ENCODE data around the gene STX17.

Gene STX17

DNA sequence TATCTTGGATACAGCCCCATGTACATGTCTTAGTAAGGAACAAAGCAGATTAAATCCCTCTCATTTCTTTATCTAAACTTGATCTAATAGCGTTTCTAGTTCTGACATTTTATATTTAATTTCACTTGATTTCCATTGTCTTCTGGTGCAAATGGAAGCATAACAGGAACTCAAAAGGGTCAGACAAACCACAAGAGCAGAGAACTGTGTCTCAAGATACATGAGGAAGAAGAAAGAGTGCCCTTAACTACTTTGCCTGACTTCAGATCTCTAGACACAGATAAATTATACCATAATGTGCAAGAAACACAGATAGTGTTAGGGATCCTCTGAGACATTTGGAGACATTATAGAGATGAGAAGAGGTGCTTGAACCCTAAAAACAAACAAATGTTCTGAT lies 20.7 kb upstream of the STX17 start:
- no peaks in the 10 kb centered on the region for H3K36me3 ChIP-seq (ENCODE audit: insufficient read depth)
- H4K20me1 ChIP-seq (ENCODE audit: insufficient read depth) = no peaks in the 10 kb centered on the region
- H3K4me2 ChIP-seq = no peak overlapping the region
- H3K79me2 ChIP-seq (ENCODE audit: insufficient read depth, low read depth) = no peaks in the 10 kb centered on the region
- no peak overlapping the region for H3K27ac ChIP-seq
- no peak overlapping the region for H3K9ac ChIP-seq
- H3K4me3 ChIP-seq (IDR thresholded peaks at IDR 0.05; ENCODE audit: insufficient read depth, low read depth, low read length) = no peak overlapping the region
- H2AFZ ChIP-seq (ENCODE audit: low read depth) = no peak overlapping the region
- TF ChIP-seq, protein P1, sequence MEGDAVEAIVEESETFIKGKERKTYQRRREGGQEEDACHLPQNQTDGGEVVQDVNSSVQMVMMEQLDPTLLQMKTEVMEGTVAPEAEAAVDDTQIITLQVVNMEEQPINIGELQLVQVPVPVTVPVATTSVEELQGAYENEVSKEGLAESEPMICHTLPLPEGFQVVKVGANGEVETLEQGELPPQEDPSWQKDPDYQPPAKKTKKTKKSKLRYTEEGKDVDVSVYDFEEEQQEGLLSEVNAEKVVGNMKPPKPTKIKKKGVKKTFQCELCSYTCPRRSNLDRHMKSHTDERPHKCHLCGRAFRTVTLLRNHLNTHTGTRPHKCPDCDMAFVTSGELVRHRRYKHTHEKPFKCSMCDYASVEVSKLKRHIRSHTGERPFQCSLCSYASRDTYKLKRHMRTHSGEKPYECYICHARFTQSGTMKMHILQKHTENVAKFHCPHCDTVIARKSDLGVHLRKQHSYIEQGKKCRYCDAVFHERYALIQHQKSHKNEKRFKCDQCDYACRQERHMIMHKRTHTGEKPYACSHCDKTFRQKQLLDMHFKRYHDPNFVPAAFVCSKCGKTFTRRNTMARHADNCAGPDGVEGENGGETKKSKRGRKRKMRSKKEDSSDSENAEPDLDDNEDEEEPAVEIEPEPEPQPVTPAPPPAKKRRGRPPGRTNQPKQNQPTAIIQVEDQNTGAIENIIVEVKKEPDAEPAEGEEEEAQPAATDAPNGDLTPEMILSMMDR (conservative IDR thresholded peaks at IDR 0.05; ENCODE audit: low read depth, low read length) = no peak
- H3K4me1 ChIP-seq (ENCODE audit: low read depth, poor library complexity, severe bottlenecking) = peaks cover 4% of the 10 kb centered on the region
- H3K27me3 ChIP-seq (ENCODE audit: insufficient read depth, low read depth) = no peaks in the 10 kb centered on the region

DNA sequence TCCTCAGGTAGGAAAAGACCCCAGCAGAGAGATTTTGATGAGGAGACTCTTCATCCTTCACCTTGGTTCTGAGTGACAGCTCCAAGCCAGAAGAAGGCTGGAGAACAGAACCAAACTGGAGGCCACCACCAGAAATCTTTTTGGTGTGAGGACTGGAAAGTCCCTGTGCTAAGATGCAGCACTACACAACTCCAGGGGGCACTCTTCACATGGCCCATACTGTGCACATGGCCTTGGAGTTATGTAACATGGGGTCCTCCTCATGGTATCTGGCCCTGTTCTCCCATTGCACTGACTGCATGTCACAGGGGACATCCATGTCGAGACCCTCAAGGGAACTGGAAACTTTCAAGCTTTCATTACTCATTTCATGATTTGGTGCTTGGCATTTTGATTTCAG lies 17.3 kb upstream of the STX17 start:
- Histone ChIP-seq H3K4me1 (ENCODE audit: low read depth, poor library complexity, severe bottlenecking) (peaks cover 4% of the 10 kb centered on the region), H3K79me2 (ENCODE audit: insufficient read depth, low read depth) (no peaks in the 10 kb centered on the region), H3K4me3 (IDR thresholded peaks at IDR 0.05; ENCODE audit: insufficient read depth, low read depth, low read length) (no peak overlapping the region), H4K20me1 (ENCODE audit: insufficient read depth) (no peaks in the 10 kb centered on the region), H3K9ac (no peak overlapping the region), H3K4me2 (no peak overlapping the region), H3K36me3 (ENCODE audit: insufficient read depth) (no peaks in the 10 kb centered on the region), H3K27me3 (ENCODE audit: insufficient read depth, low read depth) (no peaks in the 10 kb centered on the region), H2AFZ (ENCODE audit: low read depth) (no peak overlapping the region), H3K27ac (no peak overlapping the region)
- TF ChIP-seq, protein P1 (conservative IDR thresholded peaks at IDR 0.05; ENCODE audit: low read depth, low read length) = no peak; the same call in 1 of the 2 replicates

DNA sequence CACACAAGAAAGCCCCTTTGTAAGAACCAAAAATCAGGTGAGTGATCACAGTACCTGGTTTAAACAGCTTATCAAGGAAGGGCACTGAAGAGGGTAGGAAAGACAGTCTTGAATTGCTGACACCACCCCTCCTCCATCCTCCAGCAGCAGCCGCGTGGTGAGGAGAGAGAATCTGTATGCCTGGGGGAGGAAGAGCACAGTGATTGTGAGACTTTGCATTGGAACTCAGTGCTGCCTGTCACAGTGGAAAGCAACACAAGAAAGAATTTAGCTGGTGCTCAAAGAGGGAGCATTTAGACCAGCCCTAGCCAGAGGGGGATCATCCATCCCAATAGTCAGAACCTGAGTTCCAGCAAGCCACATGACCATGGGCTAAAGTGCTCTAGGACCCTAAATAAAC lies 11.6 kb upstream of the STX17 start:
- Histone ChIP-seq H3K27me3 (ENCODE audit: insufficient read depth, low read depth) (no peaks in the 10 kb centered on the region), H3K4me3 (IDR thresholded peaks at IDR 0.05; ENCODE audit: insufficient read depth, low read depth, low read length) (no peak overlapping the region), H3K4me2 (no peak overlapping the region), H3K27ac (no peak overlapping the region), H4K20me1 (ENCODE audit: insufficient read depth) (no peaks in the 10 kb centered on the region), H3K79me2 (ENCODE audit: insufficient read depth, low read depth) (no peaks in the 10 kb centered on the region), H3K9ac (no peak overlapping the region), H3K36me3 (ENCODE audit: insufficient read depth) (no peaks in the 10 kb centered on the region), H2AFZ (ENCODE audit: low read depth) (no peak overlapping the region), H3K4me1 (ENCODE audit: low read depth, poor library complexity, severe bottlenecking) (no peaks in the 10 kb centered on the region)
- TF ChIP-seq, protein P1 (conservative IDR thresholded peaks at IDR 0.05; ENCODE audit: low read depth, low read length) = no peak

DNA sequence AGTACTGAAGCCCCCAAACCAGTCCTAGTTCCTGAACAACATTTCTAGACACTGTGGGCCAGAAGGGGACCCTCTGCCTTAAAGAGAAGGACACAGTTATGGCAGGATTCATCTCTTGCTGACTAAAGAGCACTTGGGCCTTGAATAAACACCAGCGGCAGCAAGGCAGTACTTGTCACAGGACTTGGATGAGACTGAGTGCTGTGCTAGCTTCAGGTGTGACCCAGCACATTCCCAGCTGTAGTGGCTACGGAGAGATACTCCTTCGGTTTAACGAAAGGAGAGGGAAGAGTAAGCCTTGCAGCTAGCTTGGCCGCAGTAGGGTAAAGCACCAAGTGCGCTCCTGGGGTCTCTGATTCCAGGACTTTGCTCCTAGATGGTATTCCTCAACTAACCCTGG lies 10.9 kb upstream of the STX17 start:
- no peak overlapping the region for H3K27ac ChIP-seq

More for the DNA sequence above, 10.9 kb upstream of the STX17 start:
- H3K4me2 ChIP-seq = no peak overlapping the region
- no peak overlapping the region for H3K9ac ChIP-seq
- H3K79me2 ChIP-seq (ENCODE audit: insufficient read depth, low read depth) = no peaks in the 10 kb centered on the region
- no peak overlapping the region for H2AFZ ChIP-seq (ENCODE audit: low read depth)
- no peaks in the 10 kb centered on the region for H3K36me3 ChIP-seq (ENCODE audit: insufficient read depth)
- no peaks in the 10 kb centered on the region for H3K27me3 ChIP-seq (ENCODE audit: insufficient read depth, low read depth)
- TF ChIP-seq, protein P1 (conservative IDR thresholded peaks at IDR 0.05; ENCODE audit: low read depth, low read length) = no peak
- H3K4me3 ChIP-seq (IDR thresholded peaks at IDR 0.05; ENCODE audit: insufficient read depth, low read depth, low read length) = no peak overlapping the region
- no peaks in the 10 kb centered on the region for H4K20me1 ChIP-seq (ENCODE audit: insufficient read depth)
- H3K4me1 ChIP-seq (ENCODE audit: low read depth, poor library complexity, severe bottlenecking) = no peaks in the 10 kb centered on the region
